ENCODE measurements around the gene GJB5.
"Not testable (repeated sequence)": the region's sequence is repeated elsewhere in the genome, so short reads cannot be mapped to it uniquely, and the experiment has no call there.

Gene GJB5

DNA sequence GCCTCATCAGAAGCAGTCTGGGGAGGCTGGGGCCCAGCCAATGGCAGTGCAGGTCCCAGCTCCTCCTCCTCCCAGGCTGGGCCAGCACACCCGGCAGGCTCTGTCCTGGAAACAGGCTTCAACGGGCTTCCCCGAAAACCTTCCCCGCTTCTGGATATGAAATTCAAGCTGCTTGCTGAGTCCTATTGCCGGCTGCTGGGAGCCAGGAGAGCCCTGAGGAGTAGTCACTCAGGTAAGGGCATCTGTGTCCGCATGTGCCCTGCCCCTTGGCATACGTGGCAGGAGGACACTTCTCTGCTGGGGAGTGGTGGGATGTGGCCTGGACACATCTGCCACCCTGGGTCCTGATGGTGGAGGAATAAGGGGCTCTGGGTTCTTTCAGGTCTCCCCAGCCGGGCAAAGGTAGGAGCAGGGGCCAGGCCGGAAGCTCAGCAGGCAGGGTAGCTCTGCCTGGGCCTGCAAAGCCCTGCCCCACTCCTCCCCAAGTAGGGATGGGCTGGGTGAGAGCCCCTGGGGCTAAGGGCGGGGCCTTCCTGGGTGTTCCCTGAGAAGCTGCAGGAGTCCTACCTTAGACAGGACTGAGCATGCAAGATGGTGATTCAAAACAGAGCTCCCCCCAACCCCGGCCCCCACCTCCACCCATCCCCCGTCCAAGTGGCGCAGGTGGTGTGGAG is at the start of gene GJB5:
Gene GJB5 (plus strand): TSS at position 84 of the 674 bp plus-strand sequence. CDS start 2,284 bp downstream, outside the sequence.
- DNase-seq, result no peak

DNA sequence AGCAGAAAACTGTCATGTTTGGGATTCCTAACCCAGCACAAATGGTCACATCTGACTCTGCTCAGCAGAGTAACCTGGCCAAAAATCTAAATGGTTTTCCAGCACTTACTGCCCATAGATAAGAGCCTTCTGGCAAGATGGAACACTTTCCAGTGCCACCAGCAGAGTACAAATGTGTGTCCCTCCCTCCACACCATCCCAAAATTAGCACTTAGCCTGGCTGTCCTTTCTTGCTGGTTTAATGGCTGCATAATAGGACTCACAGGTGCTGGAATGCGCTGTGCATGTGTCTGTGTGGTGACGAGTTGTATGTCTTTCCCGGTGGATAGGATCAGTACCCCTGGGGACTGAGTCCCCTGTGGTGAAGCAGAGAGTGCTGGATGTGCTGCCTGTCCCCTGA is 49.8 kb upstream of the GJB5 start:
- DNase-seq, result no peak

DNA sequence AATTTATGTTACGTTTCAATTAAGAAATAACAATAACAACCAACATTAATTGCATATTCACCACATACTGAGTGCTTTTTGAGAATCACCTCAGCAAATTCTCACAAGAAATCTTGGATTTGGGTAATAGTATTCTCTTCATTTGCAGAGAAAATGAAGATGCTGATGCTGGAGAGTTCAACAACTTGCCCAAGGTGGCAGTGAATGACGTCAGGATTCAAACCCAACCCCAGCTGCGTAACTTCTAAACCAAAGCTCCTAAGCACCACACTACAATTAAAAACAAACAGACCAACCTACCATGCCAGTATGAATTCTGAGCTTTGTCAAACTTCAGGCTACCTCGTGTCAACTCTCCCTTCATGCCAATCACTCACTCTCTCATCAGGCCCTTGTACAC is 46.7 kb upstream of the GJB5 start:
- no peak for DNase-seq

DNA sequence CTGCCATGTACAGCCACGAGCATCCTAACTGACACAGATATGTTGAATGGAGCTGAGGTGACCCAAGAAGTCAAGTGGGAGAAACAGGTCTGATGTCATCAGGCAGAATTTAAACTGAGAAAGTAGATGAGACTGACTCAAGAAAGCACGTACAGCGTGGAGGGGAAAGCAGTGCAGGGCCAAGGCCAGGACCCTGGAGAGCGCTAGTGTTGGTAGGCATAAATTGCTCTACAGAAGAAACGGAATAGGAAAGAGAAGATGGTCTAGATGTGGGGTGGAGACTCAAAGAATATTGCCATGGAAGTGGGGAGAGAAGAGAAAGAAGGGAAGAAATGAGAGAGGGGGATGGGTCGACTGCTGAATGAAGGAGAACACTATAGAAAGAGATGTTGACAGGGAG is 45.3 kb upstream of the GJB5 start:
- DNase-seq, result no peak

DNA sequence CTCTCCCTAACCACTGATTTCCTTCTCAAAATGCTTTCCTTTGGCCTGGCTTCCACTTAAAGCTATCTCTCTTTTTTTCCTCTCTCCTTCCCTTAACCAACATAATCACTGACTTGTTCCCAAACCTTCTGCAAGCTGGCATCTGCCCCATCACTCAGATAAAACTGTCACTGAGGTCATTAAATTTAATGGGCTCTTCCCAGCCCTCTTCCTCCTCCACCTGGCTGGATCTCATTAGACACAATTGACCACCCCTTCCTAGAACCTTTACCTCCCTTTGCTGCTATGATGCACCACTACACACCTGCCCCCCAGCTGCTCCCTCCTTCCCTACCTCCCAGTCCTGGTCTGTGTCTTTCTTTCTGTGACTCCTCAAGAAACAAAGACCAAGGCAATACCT is 44.0 kb upstream of the GJB5 start:
- no peak for DNase-seq

DNA sequence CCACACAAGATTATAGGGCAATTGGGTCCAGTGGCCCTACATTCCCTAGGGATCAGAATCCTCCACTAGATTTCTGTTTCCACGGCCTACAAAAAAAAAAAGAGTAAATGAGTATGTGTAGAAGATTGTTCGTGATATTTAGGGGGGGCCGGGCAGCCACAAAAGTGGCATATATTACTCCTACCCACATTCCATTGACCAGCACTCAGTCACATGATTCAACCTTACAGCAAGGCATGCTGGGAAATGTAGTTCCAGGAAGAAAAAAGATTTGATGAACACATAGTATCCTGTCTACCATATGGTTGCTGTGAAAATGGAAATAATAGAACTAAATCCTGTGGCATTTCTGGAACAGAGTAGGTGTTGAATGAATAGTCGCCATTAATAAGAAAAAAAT is 43.4 kb upstream of the GJB5 start:
- no peak for DNase-seq

DNA sequence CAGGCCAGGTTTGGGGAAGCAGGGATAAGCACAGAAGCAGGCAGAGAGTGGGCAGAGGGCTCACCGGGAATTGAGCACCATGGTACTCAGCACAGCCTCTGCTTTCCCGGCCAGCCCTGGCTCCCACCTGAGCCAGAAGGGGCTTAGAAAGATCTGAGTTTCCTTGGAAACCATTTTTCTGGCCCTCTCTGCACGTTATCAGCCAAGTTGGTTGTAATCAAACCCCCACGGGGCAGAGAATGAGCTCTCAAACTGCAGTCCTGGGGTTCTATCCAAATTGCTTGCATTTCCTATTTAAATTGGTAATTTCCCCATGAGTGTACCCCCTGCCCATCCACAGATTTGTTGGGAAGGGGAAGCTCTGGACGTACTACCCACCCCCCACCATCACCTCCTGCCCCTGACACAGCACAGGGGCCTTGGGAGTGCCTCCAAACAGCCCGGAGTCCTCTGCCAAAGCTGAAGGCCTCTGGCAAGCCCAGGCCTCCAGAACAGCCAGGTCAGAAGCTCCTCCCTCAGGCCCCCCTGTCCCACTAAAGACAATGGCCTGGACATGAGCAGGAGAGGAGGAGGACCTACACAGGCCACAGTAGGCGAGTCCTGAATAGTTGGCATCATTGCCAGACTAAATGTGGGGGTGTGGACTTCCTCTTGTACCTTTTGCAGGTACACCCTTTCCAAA is 42.7 kb upstream of the GJB5 start:
- no peak for DNase-seq

DNA sequence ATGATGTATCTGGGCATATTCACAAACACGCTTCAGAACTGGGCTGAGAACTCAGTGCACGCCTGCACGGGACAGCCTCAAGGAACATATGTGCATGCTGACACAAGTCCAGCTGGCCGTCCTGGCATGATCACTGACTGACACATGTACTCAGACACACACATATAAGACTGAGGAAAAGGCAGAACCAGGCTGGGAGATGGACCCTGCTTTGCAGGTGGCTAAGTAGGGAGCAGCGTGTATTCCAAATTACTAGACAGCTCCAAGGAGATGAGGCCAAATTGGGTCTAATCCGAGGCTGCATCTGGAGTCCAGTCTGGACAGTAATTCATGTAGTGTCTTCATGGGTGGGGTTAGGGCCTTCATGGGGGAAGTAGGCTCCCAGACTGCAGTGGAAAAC is 41.4 kb upstream of the GJB5 start:
- DNase-seq, result no peak

DNA sequence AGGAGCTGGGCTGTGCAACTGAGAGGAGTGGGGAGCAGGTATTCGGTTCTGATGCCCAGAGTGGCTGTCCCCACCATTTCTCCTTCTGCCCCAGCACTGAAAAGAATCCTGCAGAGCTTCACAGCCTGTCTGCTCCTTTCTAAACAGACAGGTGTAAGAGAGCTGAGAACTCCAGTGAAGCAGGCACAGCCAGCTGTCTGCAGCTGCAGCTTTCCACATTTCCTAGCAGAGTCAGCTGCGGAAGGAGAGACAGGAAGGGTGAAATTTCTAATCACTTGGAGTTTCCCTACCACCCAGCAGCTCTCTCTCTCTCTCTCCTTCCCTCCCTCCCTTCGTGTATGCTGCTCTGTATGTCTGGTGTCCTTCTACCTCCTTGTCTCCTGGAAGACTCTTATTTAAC is 40.5 kb upstream of the GJB5 start:
- no peak for DNase-seq

DNA sequence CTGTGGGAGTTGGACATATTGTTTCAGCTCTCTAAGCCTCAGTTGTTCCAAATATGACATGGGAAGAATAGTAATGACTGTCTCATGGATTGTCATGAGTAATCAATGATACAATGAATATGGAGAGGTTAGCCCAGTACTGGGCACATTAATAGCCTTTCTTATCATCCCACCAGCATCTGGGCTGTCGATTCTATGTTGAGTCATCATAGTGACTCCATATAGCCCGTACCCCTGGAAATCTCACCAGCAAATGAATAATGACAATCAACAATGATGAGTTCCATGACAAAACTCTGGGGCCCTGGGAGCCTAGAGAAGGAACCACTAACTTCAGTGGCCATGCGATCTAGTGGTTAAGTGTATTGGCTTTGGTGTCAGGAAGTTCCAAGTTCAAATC is 39.7 kb upstream of the GJB5 start:
- no peak for DNase-seq

DNA sequence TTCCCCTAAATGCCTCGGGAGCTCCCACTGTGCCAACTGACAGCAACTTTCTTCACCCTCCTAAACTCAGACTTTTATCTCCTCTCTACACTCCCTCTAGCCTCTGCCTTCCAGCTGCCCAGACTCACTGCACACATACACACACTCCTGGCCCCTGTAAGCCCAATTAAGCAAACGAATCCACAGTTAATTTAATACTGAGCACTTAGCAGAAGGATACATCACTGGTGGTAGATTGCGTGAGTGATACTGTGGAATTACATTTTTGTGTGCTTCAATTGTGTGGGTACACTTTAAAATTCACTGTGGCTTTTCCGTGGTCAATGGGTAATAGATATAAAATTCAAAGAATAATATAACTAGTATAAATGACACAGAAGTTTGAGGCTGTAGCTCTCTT is 33.6 kb upstream of the GJB5 start:
- no peak for DNase-seq

DNA sequence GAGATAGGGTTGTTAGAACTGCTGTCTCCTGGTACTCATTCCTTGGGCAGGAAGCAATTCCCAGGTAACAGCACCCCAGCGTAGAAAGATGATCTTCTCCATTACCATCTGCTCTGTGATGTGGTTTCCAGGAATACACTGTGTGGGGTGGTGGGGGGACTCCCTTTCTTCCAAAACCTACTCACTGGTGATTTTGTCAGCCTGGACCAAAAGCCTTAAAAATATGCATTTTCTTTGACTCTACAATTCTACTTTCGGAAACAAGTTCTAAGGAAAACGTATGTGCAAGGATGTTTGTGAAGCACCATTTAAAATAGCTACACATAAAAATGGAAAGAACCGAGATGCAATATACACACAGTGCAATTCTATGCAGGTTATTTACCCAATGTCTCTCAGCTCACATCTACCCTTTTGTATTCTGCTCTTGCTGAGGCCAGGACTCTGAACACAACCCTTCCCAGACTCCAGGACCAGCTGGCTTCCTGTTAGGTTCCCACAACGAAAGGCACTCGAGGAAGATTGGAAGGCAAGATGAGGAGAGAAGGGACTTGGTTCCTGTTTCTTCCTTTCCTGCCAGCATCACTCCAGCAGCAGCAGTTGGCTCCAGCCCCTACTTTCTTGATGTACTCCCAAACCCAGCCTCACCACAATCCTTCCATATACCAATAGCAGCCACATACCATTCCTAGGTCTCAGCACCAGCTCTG is 33.0 kb upstream of the GJB5 start:
- no peak for DNase-seq

DNA sequence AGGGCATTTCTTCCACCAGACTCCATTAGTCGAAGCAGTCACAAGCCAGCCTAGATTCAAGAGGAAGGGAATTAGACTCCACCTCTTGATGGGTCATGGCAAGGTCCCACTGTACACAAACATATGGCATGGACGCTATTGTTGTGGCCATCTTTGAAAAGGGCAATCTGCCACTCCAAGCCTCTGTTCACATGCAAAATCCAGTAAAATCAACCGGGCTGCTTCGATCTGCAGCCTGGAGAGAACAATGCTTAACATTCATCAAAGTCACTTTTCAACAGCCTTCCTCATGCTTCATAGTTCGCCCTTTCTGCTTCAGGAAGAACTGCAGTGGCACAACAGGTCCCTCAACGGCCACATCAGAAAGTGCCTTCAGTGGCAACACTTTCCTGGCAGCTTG is 28.0 kb upstream of the GJB5 start:
- DNase-seq, result no peak

DNA sequence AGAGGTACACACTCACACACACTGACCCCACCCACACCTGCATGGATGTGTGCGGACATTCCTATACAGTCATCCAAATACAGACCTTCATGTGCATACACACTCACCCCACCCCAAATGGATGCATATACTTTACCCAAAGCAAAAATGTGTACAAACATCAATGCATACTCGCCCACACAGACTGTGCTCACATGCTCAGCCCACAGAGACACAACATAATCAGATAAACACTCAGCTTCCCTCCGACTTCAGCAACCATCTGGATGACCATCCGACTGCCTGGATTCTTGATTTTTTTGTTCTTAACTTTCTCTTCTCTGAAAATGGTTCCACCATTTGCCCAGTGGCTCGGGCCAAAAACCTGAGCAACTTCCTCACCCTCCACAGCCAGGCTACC is 24.4 kb upstream of the GJB5 start:
- DNase-seq, result no peak

DNA sequence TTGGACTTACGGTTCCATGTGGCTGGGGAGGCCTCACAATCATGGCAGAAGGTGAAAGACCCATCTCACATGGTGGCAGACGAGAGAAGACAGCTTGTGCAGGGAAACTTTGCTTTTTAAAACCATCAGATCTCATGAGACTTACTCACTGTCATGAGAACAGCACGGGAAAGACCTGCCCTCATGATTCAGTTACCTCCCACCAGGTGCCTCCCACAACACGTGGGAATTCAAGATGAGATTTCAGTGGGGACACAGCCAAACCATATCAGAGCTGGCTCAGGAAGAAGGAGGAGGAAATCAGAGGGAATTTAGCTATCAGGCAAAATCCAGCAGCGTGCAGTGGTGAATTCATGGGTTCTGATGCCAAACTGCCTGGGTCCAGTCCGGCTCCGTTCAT is 22.0 kb upstream of the GJB5 start:
- DNase-seq, result not testable (repeated sequence)

DNA sequence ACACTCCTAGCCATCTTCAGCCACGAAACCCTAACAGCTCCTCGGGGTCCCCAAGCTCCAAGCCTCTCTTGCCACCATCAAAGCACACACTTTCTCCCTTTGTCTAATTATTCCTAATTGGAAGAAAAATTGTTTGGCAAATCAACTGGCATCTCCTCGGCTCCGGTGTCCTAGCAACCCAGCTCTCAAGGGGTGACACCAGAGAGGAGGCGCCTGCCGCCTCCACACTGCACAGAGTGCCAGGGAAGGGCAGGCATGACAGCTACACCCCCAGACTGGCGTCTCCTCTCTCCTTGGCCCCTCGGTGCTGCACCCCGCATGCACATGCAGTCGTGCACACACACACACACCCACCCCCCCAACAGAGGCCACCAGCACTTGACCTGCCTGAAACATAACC is 18.2 kb upstream of the GJB5 start:
- DNase-seq, result peak; percentile 38

DNA sequence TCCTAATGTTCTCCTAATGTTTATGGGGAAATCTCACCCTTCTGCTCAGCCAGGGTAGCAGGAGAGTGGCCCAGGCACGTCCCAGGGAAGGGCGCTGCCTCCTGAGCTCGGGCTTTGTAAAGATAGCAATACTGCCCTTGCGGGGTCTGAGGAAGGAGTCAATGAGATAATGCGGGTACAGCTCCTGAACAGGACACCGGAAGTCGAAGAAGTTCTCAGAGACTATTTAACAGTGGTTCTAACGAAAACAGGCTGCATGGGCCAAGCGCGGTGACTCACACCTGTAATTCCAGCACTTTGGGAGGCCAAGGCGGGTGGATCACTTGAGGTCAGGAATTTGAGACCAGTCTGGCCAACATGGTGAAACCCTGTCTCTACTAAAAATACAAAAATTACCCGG is 17.6 kb upstream of the GJB5 start:
- DNase-seq, result not testable (repeated sequence)

DNA sequence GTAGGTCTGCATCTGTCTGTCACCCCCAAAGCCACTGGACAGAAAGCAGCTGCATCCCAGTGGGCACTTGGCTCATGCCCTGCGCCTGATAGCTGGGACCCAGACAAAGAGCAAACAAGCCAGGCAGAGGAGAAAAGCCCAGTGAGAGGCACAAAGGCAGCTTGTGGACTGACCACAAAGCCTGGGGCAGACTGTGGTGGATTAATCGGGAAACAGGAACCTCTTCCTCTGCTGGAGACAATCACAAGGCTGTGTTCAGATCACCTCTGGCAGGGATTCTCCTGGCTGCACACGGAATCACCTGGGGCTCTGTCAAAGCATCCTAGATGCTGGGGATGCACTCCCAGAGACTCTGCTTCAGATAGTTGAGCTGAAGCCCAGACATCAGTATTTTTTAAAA is 15.2 kb upstream of the GJB5 start:
- no peak for DNase-seq

DNA sequence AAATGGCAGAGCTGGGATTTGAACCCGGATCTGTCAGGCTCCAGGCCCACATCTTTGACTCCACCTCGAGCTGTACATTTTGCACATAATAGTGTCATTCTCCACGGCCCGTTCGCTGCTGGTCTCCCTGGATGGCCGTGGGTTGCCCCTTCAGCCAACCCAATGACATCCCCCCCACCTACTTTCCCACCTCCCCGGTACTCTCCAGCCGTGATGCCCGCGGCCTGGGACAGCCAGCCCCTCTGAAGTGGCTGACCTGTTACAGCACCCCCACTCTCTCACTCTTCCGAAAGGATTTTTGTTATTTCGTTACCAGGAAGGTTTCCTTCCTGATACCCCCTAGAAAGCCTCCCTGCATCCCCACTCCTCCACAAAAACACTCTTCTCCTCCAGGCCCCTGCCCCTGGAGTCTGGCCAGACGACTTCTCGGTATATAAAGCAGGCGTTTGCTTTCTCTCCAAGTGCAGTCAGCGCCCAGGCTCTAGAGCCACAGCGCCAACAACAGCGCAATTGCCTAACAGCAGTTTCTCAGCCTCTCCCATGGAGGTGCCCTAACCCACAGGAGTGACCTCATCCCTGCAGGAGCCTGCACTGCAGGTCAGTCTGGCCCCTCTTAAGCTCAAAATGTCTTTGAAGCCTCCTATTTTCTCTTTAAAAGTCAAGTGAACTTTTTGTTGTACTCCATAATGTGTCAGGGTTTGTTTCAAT is 14.5 kb upstream of the GJB5 start:
- DNase-seq, result peak; percentile 63

DNA sequence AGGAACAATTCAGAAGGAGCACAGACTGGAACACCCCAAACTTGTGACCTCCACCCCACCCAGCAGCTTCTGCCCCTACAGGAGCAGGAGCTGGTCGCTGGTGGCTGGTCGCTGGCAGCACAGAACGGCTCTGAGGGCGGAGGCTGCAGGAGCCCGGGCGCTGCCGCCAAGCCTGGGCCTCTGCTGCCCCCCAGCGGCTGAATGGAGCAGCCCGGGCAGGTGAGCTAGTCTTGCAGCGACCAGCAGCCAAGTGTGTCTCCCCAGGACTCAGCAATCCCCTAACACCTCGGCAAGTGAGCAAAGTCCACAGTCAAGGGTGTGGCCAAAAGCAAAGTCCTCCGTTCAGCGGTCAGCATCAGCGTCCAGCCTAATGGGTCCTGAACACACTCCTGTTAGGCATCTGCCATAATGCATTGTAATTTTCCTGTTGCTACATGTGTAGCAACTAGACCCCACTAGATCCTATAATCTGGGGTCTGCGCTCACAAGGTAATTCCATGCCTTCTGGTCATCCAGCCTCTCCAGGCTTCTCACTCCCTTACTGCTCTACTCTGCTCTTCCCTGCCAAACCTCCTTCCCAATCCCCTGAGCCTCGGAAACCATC is 12.1 kb upstream of the GJB5 start:
- peak; percentile 69 for DNase-seq

DNA sequence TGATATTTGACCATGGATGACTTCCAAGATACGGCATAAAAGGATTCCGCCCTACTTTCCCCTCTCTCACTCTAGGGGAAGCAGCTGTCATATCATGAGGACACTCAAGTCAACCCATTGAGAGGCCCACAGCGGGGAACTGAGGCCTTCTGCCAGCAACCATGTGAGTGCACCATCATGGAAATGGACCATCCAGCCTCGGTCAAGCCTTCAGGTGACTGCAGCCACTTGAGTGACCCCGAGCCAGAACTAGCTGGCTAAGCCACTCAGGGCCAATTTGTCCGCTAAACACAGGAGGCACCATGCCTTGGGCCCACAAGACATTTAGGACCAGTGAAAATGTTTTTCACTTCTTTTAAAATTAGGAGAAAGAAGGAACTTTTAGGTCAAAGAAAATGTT is 11.1 kb upstream of the GJB5 start:
- no peak for DNase-seq

DNA sequence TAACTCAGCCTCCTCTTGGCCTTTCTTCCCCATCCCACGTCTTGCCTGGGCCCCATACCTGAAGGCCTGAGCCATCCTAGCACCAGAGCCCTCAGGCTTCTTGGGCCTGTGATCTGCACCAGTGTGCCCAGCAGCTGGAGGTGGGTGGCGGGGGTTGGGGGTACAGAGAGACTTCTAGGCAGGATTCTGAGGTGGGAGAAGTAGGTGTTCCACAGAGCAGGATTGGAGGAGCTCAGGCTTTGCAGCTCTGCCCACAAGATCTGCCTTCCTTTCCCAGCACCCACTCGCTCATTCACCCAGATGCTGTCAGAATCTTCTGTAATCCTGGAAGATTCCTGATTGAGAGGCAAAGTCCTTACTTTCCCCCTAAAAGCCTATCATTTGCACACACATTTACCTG is 10.0 kb upstream of the GJB5 start:
- DNase-seq, result no peak

DNA sequence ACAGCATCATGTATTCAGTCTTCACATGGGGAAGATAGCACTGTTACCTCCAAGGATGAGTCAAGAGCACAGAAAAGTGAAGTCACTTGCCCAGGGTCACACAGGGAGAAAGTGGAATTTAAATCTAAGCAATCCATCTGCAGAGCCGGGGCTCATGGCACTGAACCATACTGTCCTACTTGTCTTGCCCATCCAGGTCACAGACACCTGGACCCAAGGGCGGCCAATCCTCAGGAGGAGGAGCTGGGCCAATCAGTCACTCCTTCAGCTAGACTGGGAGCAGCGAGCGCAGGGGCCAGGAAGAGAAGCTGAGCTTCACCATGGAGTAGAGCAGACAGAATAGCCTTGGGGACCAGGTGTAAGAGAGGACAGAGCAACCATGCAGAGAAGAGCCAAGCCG is 9.2 kb upstream of the GJB5 start:
- no peak for DNase-seq

Measured in DMS79 treated with DMSO at 0.1 percent for 48 hours (cell line).